ENCODE results near the gene NMU.

DNA sequence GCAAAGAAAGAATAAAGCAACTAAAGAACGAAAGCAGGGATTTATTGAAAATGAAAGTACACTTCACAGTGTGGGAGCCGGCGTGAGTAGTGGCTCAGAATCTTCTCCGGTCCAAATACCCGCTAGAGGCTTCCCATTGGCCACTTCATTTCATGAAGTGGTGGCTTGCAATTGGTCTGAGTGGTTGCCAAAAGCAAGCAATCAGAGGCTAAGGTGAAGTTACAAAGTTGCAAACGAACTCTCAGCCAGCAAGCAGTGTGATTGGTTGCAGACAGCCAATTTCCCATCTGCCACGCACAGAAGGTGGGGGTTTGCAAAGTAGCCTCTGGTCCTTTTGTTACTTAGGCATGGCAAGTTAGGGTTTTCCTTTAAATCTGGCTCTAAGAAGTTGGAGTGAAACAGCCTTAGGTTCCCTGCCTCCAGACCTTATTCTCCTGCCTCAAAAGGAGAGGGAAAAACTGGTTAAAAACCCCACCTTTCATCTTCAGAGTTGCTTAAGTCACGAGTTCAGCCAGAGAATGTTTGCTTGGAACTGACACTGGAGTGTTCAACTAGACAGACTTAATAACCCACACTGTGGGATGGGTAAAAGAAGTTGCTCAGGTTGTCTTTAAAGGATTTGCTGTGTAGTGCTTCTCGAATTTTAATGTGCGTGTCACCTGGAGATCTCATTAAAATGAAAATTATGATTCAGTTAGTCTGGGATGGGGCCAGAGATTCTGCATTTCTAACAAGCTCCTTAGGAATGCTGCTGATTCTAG, 82.5 kb downstream of the NMU start:
- TF ChIP-seq EZH2 (IDR thresholded peaks at IDR 0.05; ENCODE audit: insufficient read depth, poor library complexity, severe bottlenecking) (no peak), EZH2phosphoT487 (IDR thresholded peaks at IDR 0.05; ENCODE audit: insufficient read depth, low read depth) (no peak)
